Activated CD8-positive, alpha-beta memory T cell treated with anti-CD3 and anti-CD28 coated beads for 36 hours (primary cell): ENCODE data around the gene POR. TPM values are rescaled to one million over a fixed set of nuclear protein-coding genes. Genes with fewer than 3 reads are reported as not detected.

Experiments
- CTCF ChIA-PET: fragments of 350-600 bp; sonication (Branson Sonifier 250); formaldehyde crosslinking; loops from one replicate; lab custom pipeline; 2021; ENCODE audit warnings: antibody characterized with exemption; lab: Charles Lee
- POLR2A ChIA-PET: fragments of 350-600 bp; sonication (Branson Sonifier 250); formaldehyde crosslinking; loops from one replicate; lab custom pipeline; 2021; ENCODE audit warnings: antibody characterized with exemption; lab: Charles Lee
- total RNA-seq, 2 experiments: library from RNA; stranded (reverse); gene quantifications; one replicate each; pipeline ENCODE4 v1.2.3, GENCODE V29; 2021

The POR gene
- total RNA-seq, 2 experiments from 2014 or later: 42.2 to 47.9 TPM

- CTCF ChIA-PET: no interaction called here
- POLR2A ChIA-PET: no interaction called here
These were observed 67.5 kb downstream of the POR start for GRCh38 chr7:75982306-75983064.

GRCh38 chr7:75983471-75984129 lies 68.6 kb downstream of the POR start:
- CTCF ChIA-PET: no interaction called here

GRCh38 chr7:75984130-75985008 lies 69.4 kb downstream of the POR start:
- CTCF ChIA-PET: interaction anchor here (1.0 kb wide), 1 partner anchor 11 kb away, joined by 3 read pairs; no protein-coding TSS in a partner anchor

More at GRCh38 chr7:75983471-75984129, 68.6 kb downstream of the POR start:
- POLR2A ChIA-PET: no interaction called here

GRCh38 chr7:75985009-75985517 lies 70.1 kb downstream of the POR start:
- POLR2A ChIA-PET: no interaction called here
- CTCF ChIA-PET: interaction anchor here (1.0 kb wide), 1 partner anchor 10 kb away, joined by 3 read pairs; no protein-coding TSS in a partner anchor

More at GRCh38 chr7:75984130-75985008, 69.4 kb downstream of the POR start:
- POLR2A ChIA-PET: no interaction called here

- POLR2A ChIA-PET: no interaction called here
- CTCF ChIA-PET: no interaction called here
These were observed 70.7 kb downstream of the POR start for GRCh38 chr7:75985518-75986146.

GRCh38 chr7:75986147-75986781 lies 71.3 kb downstream of the POR start:
- ChIA-PET POLR2A (no interaction called here), CTCF (no interaction called here)

- POLR2A ChIA-PET: no interaction called here
- CTCF ChIA-PET: no interaction called here
These were observed 72.3 kb downstream of the POR start for GRCh38 chr7:75987026-75987804.

GRCh38 chr7:75987805-75988567 lies 73.0 kb downstream of the POR start:
- ChIA-PET POLR2A (no interaction called here), CTCF (interaction anchor here (0.5 kb wide), 1 partner anchor 1913 kb away, joined by 4 read pairs; no protein-coding TSS in a partner anchor)

GRCh38 chr7:75988568-75989499 lies 73.9 kb downstream of the POR start:
- CTCF ChIA-PET: no interaction called here
- POLR2A ChIA-PET: no interaction called here

GRCh38 chr7:75989500-75990388 lies 74.8 kb downstream of the POR start:
- ChIA-PET CTCF (interaction anchor here (0.7 kb wide), 1 partner anchor 51 kb away, joined by 3 read pairs; no protein-coding TSS in a partner anchor), POLR2A (no interaction called here)

- POLR2A ChIA-PET: interaction anchor here (1.0 kb wide), 1 partner anchor 113 kb away, joined by 3 read pairs; the partner anchor contains the start of gene RHBDD2
These were observed 76.7 kb downstream of the POR start for GRCh38 chr7:75991531-75992082.

GRCh38 chr7:75992083-75992755 lies 77.3 kb downstream of the POR start:
- POLR2A ChIA-PET: interaction anchor here (1.0 kb wide), 1 partner anchor 114 kb away, joined by 3 read pairs; the partner anchor contains the start of gene RHBDD2
- CTCF ChIA-PET: interaction anchor here (1.0 kb wide), 1 partner anchor 28 kb away, joined by 3 read pairs; no protein-coding TSS in a partner anchor

More at GRCh38 chr7:75991531-75992082, 76.7 kb downstream of the POR start:
- CTCF ChIA-PET: no interaction called here

GRCh38 chr7:75993689-75994387 lies 78.9 kb downstream of the POR start:
- POLR2A ChIA-PET: interaction anchor here (0.6 kb wide), 1 partner anchor 254 kb away, joined by 5 read pairs; no protein-coding TSS in a partner anchor
- CTCF ChIA-PET: interaction anchor here (1.3 kb wide), 1 partner anchor 10 kb away, joined by 3 read pairs; no protein-coding TSS in a partner anchor
